ENCODE measurements around the gene SCMH1. TPM values are rescaled to one million over a fixed set of nuclear protein-coding genes. Genes with fewer than 3 reads are reported as not detected.
"Not testable (repeated sequence)": the region's sequence is repeated elsewhere in the genome, so short reads cannot be mapped to it uniquely, and the experiment has no call there.

The SCMH1 gene
- total RNA-seq, 1 donor from 2014 or later = 44.0 TPM

GRCh38 chr1:41222496-41222895 is 19.6 kb downstream of the SCMH1 start:
- ATAC-seq (peak; percentile 74), DNase-seq (no peak)
- intact Hi-C loops (cut with micrococcal nuclease) = loop anchor here (10.0 kb wide), 1 partner anchor 58 kb away; no protein-coding TSS in a partner anchor

GRCh38 chr1:41221995-41222394 is 20.1 kb downstream of the SCMH1 start:
- no peak for DNase-seq
- intact Hi-C loops (cut with micrococcal nuclease) = loop anchor here (10.0 kb wide), 1 partner anchor 57 kb away; no protein-coding TSS in a partner anchor
- ATAC-seq = no peak

GRCh38 chr1:41218152-41218551 is 24.0 kb downstream of the SCMH1 start:
- DNase-seq (no peak), ATAC-seq (no peak)
- intact Hi-C loops (cut with micrococcal nuclease) = no loop called here

GRCh38 chr1:41217441-41217840 is 24.7 kb downstream of the SCMH1 start:
- intact Hi-C loops (cut with micrococcal nuclease) = no loop called here

GRCh38 chr1:41215623-41216022 is 26.5 kb downstream of the SCMH1 start:
- intact Hi-C loops (cut with micrococcal nuclease) = no loop called here
- no peak for DNase-seq
- no peak for ATAC-seq

More at GRCh38 chr1:41217441-41217840, 24.7 kb downstream of the SCMH1 start:
- ATAC-seq (peak; percentile 24), DNase-seq (no peak)

GRCh38 chr1:41213341-41213740 is 28.8 kb downstream of the SCMH1 start:
- ATAC-seq (no peak), DNase-seq (no peak)
- intact Hi-C loops (cut with micrococcal nuclease) = no loop called here

- ATAC-seq; intact Hi-C loops (cut with micrococcal nuclease); DNase-seq: not testable (repeated sequence)
Observed at GRCh38 chr1:41211608-41212007, 30.5 kb downstream of the SCMH1 start.

- intact Hi-C loops (cut with micrococcal nuclease); DNase-seq; ATAC-seq: not testable (repeated sequence)
Observed at GRCh38 chr1:41207053-41207452, 35.1 kb downstream of the SCMH1 start.

GRCh38 chr1:41200728-41201127 is 41.4 kb downstream of the SCMH1 start:
- intact Hi-C loops (cut with micrococcal nuclease) = no loop called here
- ATAC-seq = no peak
- DNase-seq = no peak

GRCh38 chr1:41199375-41199774 is 42.7 kb downstream of the SCMH1 start:
- intact Hi-C loops (cut with micrococcal nuclease) = no loop called here
- no peak for DNase-seq
- no peak for ATAC-seq

- no peak for DNase-seq
- intact Hi-C loops (cut with micrococcal nuclease) = no loop called here
- ATAC-seq = no peak
Observed at GRCh38 chr1:41192456-41193178, 49.5 kb downstream of the SCMH1 start.

- no peak for DNase-seq
- intact Hi-C loops (cut with micrococcal nuclease) = no loop called here
Observed at GRCh38 chr1:41184446-41184845, 57.7 kb downstream of the SCMH1 start.

GRCh38 chr1:41178230-41178629 is 63.9 kb downstream of the SCMH1 start:
- ATAC-seq; intact Hi-C loops (cut with micrococcal nuclease); DNase-seq: not testable (repeated sequence)

More at GRCh38 chr1:41184446-41184845, 57.7 kb downstream of the SCMH1 start:
- no peak for ATAC-seq

GRCh38 chr1:41175546-41175945 is 66.6 kb downstream of the SCMH1 start:
- ATAC-seq (no peak), DNase-seq (no peak)
- intact Hi-C loops (cut with micrococcal nuclease) = no loop called here

- ATAC-seq = no peak
- intact Hi-C loops (cut with micrococcal nuclease) = no loop called here
- no peak for DNase-seq
Observed at GRCh38 chr1:41174170-41174569, 67.9 kb downstream of the SCMH1 start.

- DNase-seq (no peak), ATAC-seq (no peak)
- intact Hi-C loops (cut with micrococcal nuclease) = no loop called here
Observed at GRCh38 chr1:41173651-41174050, 68.5 kb downstream of the SCMH1 start.

GRCh38 chr1:41171266-41171874 is 70.7 kb downstream of the SCMH1 start:
- ATAC-seq (no peak), DNase-seq (no peak)
- intact Hi-C loops (cut with micrococcal nuclease) = no loop called here

- intact Hi-C loops (cut with micrococcal nuclease) = loop anchor here (10.0 kb wide), 1 partner anchor 55 kb away; no protein-coding TSS in a partner anchor
- ATAC-seq (no peak), DNase-seq (no peak)
Observed at GRCh38 chr1:41169799-41170180, 72.3 kb downstream of the SCMH1 start.

GRCh38 chr1:41169066-41169798 is 72.9 kb downstream of the SCMH1 start:
- intact Hi-C loops (cut with micrococcal nuclease) = loop anchor here (10.0 kb wide), 1 partner anchor 56 kb away; no protein-coding TSS in a partner anchor
- no peak for DNase-seq

GRCh38 chr1:41167667-41168066 is 74.4 kb downstream of the SCMH1 start:
- intact Hi-C loops (cut with micrococcal nuclease) = loop anchor here (10.0 kb wide), 1 partner anchor 57 kb away; no protein-coding TSS in a partner anchor
- no peak for DNase-seq
- ATAC-seq = no peak

More at GRCh38 chr1:41169066-41169798, 72.9 kb downstream of the SCMH1 start:
- no peak for ATAC-seq
